ENCODE measurements around the gene ZCCHC13.

- TF ChIP-seq, protein P1, sequence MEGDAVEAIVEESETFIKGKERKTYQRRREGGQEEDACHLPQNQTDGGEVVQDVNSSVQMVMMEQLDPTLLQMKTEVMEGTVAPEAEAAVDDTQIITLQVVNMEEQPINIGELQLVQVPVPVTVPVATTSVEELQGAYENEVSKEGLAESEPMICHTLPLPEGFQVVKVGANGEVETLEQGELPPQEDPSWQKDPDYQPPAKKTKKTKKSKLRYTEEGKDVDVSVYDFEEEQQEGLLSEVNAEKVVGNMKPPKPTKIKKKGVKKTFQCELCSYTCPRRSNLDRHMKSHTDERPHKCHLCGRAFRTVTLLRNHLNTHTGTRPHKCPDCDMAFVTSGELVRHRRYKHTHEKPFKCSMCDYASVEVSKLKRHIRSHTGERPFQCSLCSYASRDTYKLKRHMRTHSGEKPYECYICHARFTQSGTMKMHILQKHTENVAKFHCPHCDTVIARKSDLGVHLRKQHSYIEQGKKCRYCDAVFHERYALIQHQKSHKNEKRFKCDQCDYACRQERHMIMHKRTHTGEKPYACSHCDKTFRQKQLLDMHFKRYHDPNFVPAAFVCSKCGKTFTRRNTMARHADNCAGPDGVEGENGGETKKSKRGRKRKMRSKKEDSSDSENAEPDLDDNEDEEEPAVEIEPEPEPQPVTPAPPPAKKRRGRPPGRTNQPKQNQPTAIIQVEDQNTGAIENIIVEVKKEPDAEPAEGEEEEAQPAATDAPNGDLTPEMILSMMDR (conservative IDR thresholded peaks at IDR 0.05; ENCODE audit: low read depth, low read length), result no peak
- TF ChIP-seq EZH2 (IDR thresholded peaks at IDR 0.05; ENCODE audit: low read length, unreplicated experiment) (no peak), EZH2phosphoT487 (IDR thresholded peaks at IDR 0.05; ENCODE audit: borderline replicate concordance, low read length) (no peak)
Measured at GRCh38 chrX:74277320-74277719, 26.7 kb upstream of the ZCCHC13 start.

All from PC-3 (cell line).